Thyroid gland (tissue), 4 donors: ENCODE results near the gene RRAGD.

Experiments used
- CTCF ChIP-seq, 6 experiments: fragments of 200-600 bp in 3 of 6; fragments of 450-650 bp in 3 of 6; sonication (generic) in 3 of 6; IDR thresholded peaks; one replicate each; pipeline ENCODE4 v1.5.1; 2016 to 2019; ENCODE audit warnings: antibody characterized with exemption in 6 of 6, mild to moderate bottlenecking in 2 of 6, inconsistent platforms in 1 of 6, moderate library complexity in 1 of 6
- POLR2A ChIP-seq, 2 donors: fragments of 450-650 bp; IDR thresholded peaks; one replicate each; pipeline ENCODE4 v1.6.1; 2017; ENCODE audit warnings: antibody characterized with exemption in 2 of 2, mild to moderate bottlenecking in 2 of 2, moderate library complexity in 1 of 2

- TF ChIP-seq CTCF (IDR thresholded peaks at IDR 0.05) (no peak), POLR2A (IDR thresholded peaks at IDR 0.05) (no peak)
Observed at GRCh38 chr6:89387516-89388201, 24.4 kb downstream of the RRAGD start.
